ENCODE measurements around the gene LRPPRC.

The LRPPRC gene

DNA sequence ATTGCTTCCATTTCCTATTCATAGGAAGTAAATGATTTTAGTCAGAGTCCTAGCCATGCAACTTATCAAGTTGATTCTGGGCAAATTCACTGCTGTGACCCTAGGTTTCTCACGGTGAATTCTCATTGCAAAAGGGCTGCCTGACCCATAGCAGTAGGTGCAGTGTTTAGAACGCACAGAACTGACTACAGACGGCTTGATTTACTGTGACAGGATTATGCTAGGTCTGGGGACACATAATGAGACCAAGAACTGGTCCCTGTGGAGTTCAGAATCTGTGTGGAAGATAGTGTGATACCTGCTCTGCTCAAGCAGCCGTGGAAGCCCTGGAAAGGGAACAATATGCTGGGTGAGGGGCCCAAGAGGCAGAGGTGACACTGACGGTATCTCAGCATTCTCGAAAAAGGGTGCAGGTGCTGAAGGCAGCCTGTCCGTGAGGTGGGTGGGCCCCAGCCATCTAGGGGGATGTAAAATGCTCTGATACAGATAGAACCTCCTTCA, 110.6 kb downstream of the LRPPRC start:
- H3K4me1 Mint-ChIP-seq (ENCODE audit: low read depth) = no peaks in the 10 kb centered on the region
- DNase-seq (ENCODE audit: low spot score) = no peak
- peaks cover 28% of the 10 kb centered on the region for H3K36me3 Mint-ChIP-seq (ENCODE audit: low read depth)
- no peak overlapping the region for H3K27ac Mint-ChIP-seq
- no peaks in the 10 kb centered on the region for H3K27me3 Mint-ChIP-seq (ENCODE audit: low read depth)
- no peak overlapping the region for H3K4me3 Mint-ChIP-seq
- H3K9me3 Mint-ChIP-seq = no peaks in the 10 kb centered on the region

DNA sequence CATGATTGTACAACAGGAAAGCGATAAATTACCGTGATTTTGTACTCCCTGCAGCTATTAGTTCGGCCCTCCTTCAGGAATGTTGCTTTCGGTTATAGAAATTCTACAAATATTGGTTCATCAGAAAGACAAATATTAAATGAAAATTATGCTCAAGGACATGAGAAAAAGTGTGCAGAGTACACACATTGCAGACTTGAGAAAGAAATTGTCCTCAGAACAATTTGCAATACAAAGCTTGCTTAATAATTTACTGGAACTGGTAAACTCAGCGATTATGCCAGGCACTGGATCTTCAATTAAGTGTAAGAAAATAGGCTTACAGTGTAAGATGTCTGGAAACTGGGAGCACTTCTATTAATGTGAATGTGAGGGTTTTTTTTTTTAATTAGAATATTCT, 111.1 kb downstream of the LRPPRC start:
- H3K9me3 Mint-ChIP-seq = no peaks in the 10 kb centered on the region
- H3K4me1 Mint-ChIP-seq (ENCODE audit: low read depth) = no peaks in the 10 kb centered on the region
- no peak for DNase-seq (ENCODE audit: low spot score)
- no peaks in the 10 kb centered on the region for H3K27me3 Mint-ChIP-seq (ENCODE audit: low read depth)
- H3K36me3 Mint-ChIP-seq (ENCODE audit: low read depth) = peaks cover 24% of the 10 kb centered on the region
- H3K27ac Mint-ChIP-seq = no peak overlapping the region
- H3K4me3 Mint-ChIP-seq = no peak overlapping the region

DNA sequence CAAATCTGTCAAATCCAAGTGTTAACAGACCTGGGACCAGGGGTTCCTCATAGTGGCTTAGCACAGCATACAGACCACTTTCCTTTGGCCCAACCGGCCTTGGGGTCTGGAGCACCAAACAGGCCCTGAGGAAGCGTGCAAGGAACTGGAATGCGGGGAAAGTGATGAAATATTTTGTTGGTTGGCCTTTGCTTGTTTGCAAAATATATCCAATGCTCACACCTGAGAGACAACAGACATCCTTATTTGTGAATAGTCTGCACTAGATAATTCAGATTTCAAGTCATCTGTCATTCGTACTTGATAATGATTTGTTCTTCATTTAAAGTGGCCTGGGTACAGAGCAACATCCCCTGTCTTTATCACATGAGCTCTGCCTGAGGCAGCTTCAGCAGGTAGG, 113.5 kb downstream of the LRPPRC start:
- no peaks in the 10 kb centered on the region for H3K27me3 Mint-ChIP-seq (ENCODE audit: low read depth)
- DNase-seq (ENCODE audit: low spot score) = no peak
- H3K9me3 Mint-ChIP-seq = no peaks in the 10 kb centered on the region
- peaks cover 5% of the 10 kb centered on the region for H3K4me1 Mint-ChIP-seq (ENCODE audit: low read depth)
- H3K27ac Mint-ChIP-seq = no peak overlapping the region
- H3K4me3 Mint-ChIP-seq = no peak overlapping the region
- H3K36me3 Mint-ChIP-seq (ENCODE audit: low read depth) = peaks cover 3% of the 10 kb centered on the region

DNA sequence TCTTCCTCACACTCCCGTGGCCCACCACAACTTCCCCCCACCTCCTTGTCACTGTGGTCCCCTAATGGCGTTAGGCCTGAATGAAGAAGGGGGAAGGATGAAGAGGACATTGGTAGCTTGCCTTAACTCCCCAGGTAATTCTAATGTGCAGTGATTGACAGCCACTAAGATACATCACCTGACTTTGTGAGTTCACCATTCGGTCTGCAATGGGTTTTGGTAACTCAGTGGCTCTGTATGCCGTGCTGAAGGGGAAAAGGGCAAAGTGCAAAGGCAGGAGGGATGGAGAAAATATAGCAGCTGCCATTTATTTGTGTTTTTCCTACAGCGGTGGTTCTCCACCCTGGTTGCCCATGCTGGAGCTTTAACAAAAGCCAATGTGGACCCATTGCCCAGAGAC, 114.8 kb downstream of the LRPPRC start:
- no peak for DNase-seq (ENCODE audit: low spot score)
- H3K27ac Mint-ChIP-seq = no peak overlapping the region
- no peaks in the 10 kb centered on the region for H3K27me3 Mint-ChIP-seq (ENCODE audit: low read depth)
- H3K36me3 Mint-ChIP-seq (ENCODE audit: low read depth) = no peaks in the 10 kb centered on the region
- no peak overlapping the region for H3K4me3 Mint-ChIP-seq
- H3K4me1 Mint-ChIP-seq (ENCODE audit: low read depth) = peaks cover 5% of the 10 kb centered on the region
- H3K9me3 Mint-ChIP-seq = no peaks in the 10 kb centered on the region

DNA sequence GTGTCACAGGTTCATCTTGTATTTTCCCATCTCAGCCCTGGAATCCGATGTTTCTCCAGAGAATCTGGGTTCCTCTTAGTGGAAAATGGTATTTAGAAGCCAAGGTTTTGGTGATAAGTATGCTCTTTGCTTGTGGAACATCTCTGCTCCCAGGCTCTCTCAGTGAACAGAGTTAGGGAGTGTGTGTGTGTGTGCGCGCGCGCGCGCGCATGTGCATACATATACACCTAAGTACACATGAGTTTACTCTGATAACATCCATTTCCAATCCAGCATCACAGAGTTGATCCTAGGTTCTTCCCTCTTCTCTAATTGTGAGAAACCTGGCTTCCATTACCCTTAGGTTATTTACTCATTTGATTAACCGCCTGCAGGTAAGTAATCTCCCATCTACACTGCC, 115.3 kb downstream of the LRPPRC start:
- Mint-ChIP-seq H3K36me3 (ENCODE audit: low read depth) (no peaks in the 10 kb centered on the region), H3K4me1 (ENCODE audit: low read depth) (peaks cover 5% of the 10 kb centered on the region), H3K27me3 (ENCODE audit: low read depth) (no peaks in the 10 kb centered on the region), H3K4me3 (no peak overlapping the region), H3K27ac (no peak overlapping the region), H3K9me3 (no peaks in the 10 kb centered on the region)
- no peak for DNase-seq (ENCODE audit: low spot score)

DNA sequence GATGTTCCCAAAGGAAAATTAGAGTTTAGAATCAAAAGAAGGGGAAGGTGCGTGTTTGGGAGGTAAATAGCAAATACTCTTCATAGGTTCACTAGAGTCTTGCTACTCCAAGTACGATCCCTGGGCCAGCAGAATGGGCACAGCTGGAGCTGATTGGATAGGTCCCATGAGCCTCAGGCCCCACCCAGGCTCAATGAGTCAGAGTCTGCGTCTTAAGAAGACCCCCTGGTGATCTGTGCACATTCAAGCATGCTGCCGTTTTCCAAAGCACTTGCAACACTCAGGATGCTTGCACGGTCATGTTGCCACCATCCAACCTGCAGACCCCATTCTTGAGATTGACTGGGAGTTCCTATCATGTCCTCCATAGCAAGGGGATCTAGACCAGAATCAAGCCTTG, 116.5 kb downstream of the LRPPRC start:
- no peak overlapping the region for H3K27ac Mint-ChIP-seq
- DNase-seq (ENCODE audit: low spot score) = no peak
- no peaks in the 10 kb centered on the region for H3K9me3 Mint-ChIP-seq
- H3K4me3 Mint-ChIP-seq = no peak overlapping the region
- H3K4me1 Mint-ChIP-seq (ENCODE audit: low read depth) = peaks cover 5% of the 10 kb centered on the region
- H3K36me3 Mint-ChIP-seq (ENCODE audit: low read depth) = no peaks in the 10 kb centered on the region
- H3K27me3 Mint-ChIP-seq (ENCODE audit: low read depth) = no peaks in the 10 kb centered on the region

DNA sequence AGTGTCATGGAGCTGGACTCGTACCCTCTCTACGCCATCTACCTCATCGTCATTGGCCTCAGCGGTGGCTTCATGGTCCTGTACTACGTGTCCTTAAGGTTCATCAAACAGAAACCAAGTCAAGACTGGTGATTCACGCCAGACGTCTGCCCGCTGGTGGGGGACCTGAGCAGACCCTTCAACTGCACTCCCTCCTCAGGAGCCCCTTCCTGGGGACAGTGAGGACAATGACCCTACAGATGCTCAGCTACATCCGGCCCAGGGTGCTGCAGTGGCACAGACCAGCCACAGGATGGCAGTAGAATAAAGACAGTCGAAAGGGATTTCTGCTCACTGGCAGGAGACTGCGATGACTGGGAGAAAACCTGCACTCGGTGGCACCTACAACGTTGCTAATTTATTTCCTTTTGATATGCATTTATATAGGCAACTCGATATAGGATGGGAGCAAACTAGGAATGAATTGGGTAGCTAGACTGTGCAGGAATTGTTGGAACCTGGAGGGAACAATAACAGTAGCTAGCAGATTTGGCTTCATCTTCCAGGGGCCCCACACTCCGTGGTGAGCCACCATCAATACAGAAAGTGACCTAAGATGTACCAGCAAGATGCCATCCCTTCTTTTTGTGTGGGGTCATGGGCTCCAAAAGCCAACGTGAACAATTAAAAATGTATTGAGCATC, 117.9 kb downstream of the LRPPRC start:
- Mint-ChIP-seq H3K9me3 (no peaks in the 10 kb centered on the region), H3K4me1 (ENCODE audit: low read depth) (peaks cover 5% of the 10 kb centered on the region), H3K36me3 (ENCODE audit: low read depth) (no peaks in the 10 kb centered on the region), H3K27me3 (ENCODE audit: low read depth) (no peaks in the 10 kb centered on the region), H3K4me3 (peak overlapping the region; percentile 30), H3K27ac (no peak overlapping the region)
- peak; percentile 67 for DNase-seq (ENCODE audit: low spot score)

DNA sequence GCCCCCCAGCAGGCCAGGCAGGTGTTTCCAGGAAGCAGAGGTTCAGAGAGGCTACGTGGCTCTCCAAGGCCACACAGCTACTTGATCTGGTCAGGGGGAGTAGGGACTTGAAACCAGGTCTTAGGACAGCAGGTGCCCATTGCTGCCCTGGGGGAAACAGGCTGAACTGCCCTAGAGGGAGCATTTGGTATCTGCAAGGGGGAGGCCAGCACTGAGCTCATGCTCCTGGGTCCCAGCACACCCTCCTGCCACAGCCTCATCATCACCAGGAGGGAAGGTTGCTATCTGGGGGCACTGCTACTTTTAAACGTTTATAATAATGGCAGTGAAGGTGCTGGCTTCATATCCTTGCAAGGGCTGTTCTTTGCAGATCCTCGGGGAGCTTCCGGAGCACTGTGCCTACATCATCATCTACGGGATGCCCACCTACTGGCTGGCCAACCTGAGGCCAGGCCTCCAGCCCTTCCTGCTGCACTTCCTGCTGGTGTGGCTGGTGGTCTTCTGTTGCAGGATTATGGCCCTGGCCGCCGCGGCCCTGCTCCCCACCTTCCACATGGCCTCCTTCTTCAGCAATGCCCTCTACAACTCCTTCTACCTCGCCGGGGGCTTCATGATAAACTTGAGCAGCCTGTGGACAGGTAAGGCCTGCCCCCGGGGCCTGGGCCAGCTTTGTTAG, 120.9 kb downstream of the LRPPRC start:
- Mint-ChIP-seq H3K36me3 (ENCODE audit: low read depth) (no peaks in the 10 kb centered on the region), H3K4me1 (ENCODE audit: low read depth) (peaks cover 5% of the 10 kb centered on the region), H3K4me3 (no peak overlapping the region), H3K27ac (no peak overlapping the region), H3K27me3 (ENCODE audit: low read depth) (peaks cover 4% of the 10 kb centered on the region), H3K9me3 (no peaks in the 10 kb centered on the region)
- no peak for DNase-seq (ENCODE audit: low spot score)

DNA sequence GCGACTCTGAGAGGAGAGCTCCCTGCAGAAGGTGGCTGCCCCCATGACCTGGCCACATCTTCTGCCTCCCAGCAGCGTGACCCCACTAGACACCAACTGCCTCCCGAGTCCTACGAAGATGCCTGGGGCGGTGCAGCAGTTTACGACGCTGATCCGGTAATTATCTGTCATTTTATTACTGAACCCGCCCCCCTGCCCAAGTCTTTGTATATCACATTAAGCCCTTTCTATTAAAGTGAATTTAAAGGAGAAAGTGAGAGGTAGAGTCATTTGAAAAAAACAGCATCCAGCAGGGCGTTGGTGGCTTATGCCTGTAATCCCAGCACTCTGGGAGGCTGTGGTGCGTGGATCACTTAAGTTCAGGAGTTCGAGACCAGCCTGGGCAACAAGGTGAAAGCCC, 123.6 kb downstream of the LRPPRC start:
- no peak overlapping the region for H3K4me3 Mint-ChIP-seq
- H3K36me3 Mint-ChIP-seq (ENCODE audit: low read depth) = no peaks in the 10 kb centered on the region
- no peak overlapping the region for H3K27ac Mint-ChIP-seq
- peaks cover 12% of the 10 kb centered on the region for H3K27me3 Mint-ChIP-seq (ENCODE audit: low read depth)
- DNase-seq (ENCODE audit: low spot score) = no peak
- no peaks in the 10 kb centered on the region for H3K4me1 Mint-ChIP-seq (ENCODE audit: low read depth)
- H3K9me3 Mint-ChIP-seq = no peaks in the 10 kb centered on the region

DNA sequence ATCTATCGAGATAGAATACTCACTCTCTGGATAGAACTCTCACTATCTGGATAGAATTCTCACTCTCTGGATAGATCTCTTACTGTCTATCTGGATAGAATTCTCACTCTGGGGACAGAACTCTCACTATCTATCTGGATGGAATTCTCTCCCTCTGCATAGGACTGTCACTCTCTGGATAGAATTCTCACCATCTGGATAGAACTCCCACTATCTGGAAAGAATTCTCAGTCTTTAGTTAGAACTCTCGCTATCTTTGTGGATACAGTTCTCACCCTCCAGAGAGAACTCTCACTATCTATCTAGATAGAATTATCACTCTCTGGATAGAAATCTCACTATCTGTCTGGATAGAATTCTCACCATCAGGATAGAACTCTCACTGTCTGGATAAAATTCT, 140.5 kb downstream of the LRPPRC start:
- no peak overlapping the region for H3K27ac Mint-ChIP-seq
- peaks cover 19% of the 10 kb centered on the region for H3K27me3 Mint-ChIP-seq (ENCODE audit: low read depth)
- no peaks in the 10 kb centered on the region for H3K4me1 Mint-ChIP-seq (ENCODE audit: low read depth)
- no peak overlapping the region for H3K4me3 Mint-ChIP-seq
- no peaks in the 10 kb centered on the region for H3K36me3 Mint-ChIP-seq (ENCODE audit: low read depth)
- no peak for DNase-seq (ENCODE audit: low spot score)
- no peaks in the 10 kb centered on the region for H3K9me3 Mint-ChIP-seq

DNA sequence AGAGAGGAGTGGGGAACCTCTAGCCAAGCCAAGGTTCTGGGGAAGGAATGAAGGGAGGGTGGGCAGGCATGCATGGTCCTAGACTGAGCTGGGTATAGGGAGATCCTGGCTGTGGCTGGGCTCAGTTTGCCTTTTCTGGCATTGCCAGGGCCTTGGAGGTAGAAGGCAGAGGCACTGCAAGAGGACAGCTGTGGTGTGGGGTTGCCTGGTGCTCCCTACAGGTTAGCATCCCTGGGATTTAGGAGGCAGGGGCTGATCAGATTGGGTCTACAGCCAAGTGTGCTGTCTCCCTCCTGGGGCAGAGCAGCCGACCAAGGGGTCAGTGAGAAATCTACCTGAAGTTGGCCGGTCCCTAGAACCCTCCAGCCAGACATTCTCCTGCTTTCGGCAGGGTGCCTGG, 141.1 kb downstream of the LRPPRC start:
- Mint-ChIP-seq H3K36me3 (ENCODE audit: low read depth) (no peaks in the 10 kb centered on the region), H3K4me3 (no peak overlapping the region), H3K27me3 (ENCODE audit: low read depth) (peaks cover 16% of the 10 kb centered on the region), H3K27ac (no peak overlapping the region), H3K9me3 (no peaks in the 10 kb centered on the region), H3K4me1 (ENCODE audit: low read depth) (no peaks in the 10 kb centered on the region)
- DNase-seq (ENCODE audit: low spot score) = no peak

DNA sequence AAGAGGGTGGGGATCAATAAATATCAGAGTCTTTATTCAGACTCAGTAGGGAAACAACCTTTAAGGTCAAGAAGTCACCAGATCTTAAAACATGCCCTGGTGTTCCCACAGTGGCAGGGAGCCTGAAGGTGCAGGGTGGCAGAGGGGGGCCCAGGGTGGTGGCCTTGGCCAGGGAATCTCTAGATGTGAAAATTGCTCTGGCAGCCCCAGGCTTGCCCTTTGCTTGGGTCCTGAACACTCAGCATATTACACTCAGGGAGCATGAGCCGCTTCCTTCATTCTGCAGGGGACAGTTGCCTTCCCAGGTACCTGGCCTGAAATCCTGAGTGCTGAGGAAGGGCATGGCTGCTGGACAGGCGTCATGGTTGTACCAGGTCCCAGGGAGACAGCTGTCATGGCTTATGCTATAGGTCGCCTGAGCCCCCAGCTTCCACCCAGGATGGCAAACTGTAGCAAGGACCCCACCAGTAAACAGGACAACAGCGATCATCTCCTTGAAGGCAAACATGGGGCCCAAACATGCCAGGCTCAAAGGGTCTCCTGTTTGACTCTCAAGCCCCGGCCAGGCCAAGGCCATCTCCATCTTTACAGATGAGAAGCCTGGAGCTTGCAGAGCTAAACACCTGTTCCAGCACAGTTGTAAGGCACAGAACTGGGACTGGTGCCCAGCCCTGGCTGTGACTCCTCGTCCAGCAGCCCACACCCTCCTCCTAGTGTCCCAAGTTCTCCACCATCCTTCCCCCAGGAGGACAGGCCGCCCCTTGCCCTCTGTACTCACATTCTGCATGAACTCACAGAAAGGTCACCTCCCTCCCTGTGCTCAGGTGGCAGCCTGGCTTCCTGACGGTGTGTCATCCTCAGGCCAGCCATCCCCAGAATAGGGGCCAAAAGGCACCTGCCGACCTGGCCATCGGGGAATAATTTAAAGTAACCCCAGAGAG, 142.4 kb downstream of the LRPPRC start:
- H3K27ac Mint-ChIP-seq = no peak overlapping the region
- H3K9me3 Mint-ChIP-seq = no peaks in the 10 kb centered on the region
- no peak for DNase-seq (ENCODE audit: low spot score)
- no peak overlapping the region for H3K4me3 Mint-ChIP-seq
- no peaks in the 10 kb centered on the region for H3K36me3 Mint-ChIP-seq (ENCODE audit: low read depth)
- no peaks in the 10 kb centered on the region for H3K4me1 Mint-ChIP-seq (ENCODE audit: low read depth)
- peaks cover 12% of the 10 kb centered on the region for H3K27me3 Mint-ChIP-seq (ENCODE audit: low read depth)

DNA sequence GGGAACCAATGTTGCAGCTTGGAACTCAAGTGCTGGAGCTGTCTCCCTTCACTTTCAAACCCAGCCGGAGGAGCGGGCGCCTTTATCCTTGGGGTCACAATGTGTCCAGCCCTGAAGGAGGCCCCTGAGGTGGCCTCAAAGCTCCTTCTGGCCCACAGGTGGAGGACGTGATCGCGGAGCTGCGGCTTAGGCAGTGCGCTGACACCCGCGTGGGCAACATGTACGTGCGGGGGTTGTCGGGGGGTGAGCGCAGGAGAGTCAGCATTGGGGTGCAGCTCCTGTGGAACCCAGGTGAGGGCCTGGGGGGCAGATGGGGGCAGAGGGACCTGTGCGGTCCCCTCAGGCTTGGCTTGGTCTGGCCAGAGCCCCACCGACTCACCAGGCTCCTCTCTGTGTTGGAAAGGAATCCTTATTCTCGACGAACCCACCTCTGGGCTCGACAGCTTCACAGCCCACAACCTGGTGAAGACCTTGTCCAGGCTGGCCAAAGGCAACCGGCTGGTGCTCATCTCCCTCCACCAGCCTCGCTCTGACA, 143.5 kb downstream of the LRPPRC start:
- DNase-seq (ENCODE audit: low spot score) = no peak
- H3K9me3 Mint-ChIP-seq = no peaks in the 10 kb centered on the region
- H3K4me1 Mint-ChIP-seq (ENCODE audit: low read depth) = no peaks in the 10 kb centered on the region
- H3K27ac Mint-ChIP-seq = no peak overlapping the region
- H3K27me3 Mint-ChIP-seq (ENCODE audit: low read depth) = peaks cover 10% of the 10 kb centered on the region
- no peaks in the 10 kb centered on the region for H3K36me3 Mint-ChIP-seq (ENCODE audit: low read depth)
- no peak overlapping the region for H3K4me3 Mint-ChIP-seq

All from T-helper 2 cell treated with Interferon-gamma antibody and Interleukin-4, amounts not matched to agents 5 μg/mL and 100 μg/mL, for 36 hours (primary cell).